Activated CD4-positive, alpha-beta T cell treated with anti-CD3 and anti-CD28 coated beads, Interleukin-2, amount 50 U/mL, for 16 hours (primary cell): ENCODE results near the gene RNF144A.

Experiments
- DNase-seq: peaks from one replicate; pipeline ENCODE4 v3.0.0-alpha.2; 2020

Gene RNF144A

GRCh38 chr2:6909431-6910385 is 7.5 kb upstream of the RNF144A start:
- DNase-seq, result peak; percentile 89

GRCh38 chr2:6911721-6912120 is 5.5 kb upstream of the RNF144A start:
- no peak for DNase-seq

- peak; percentile 63 for DNase-seq
Observed at GRCh38 chr2:6913415-6914157, 3.6 kb upstream of the RNF144A start.

GRCh38 chr2:6914828-6915227 is 2.4 kb upstream of the RNF144A start:
- DNase-seq, result peak; percentile 44

- no peak for DNase-seq
Observed at GRCh38 chr2:6915399-6915798, 1.8 kb upstream of the RNF144A start.

- DNase-seq, result no peak
Observed at GRCh38 chr2:6916224-6916623, 988 bp upstream of the RNF144A start.

GRCh38 chr2:6916736-6917070 is 509 bp upstream of the RNF144A start:
- DNase-seq, result no peak

- DNase-seq, result no peak
Observed at GRCh38 chr2:6917761-6918421, 679 bp downstream of the RNF144A start.

GRCh38 chr2:6919901-6920742 is 2.9 kb downstream of the RNF144A start:
- DNase-seq, result no peak

GRCh38 chr2:6920743-6921064 is 3.5 kb downstream of the RNF144A start:
- no peak for DNase-seq

- DNase-seq, result no peak
Observed at GRCh38 chr2:6921321-6921922, 4.2 kb downstream of the RNF144A start.

GRCh38 chr2:6922201-6922656 is 5.0 kb downstream of the RNF144A start:
- DNase-seq, result no peak

GRCh38 chr2:6923319-6923718 is 6.1 kb downstream of the RNF144A start:
- no peak for DNase-seq

- DNase-seq, result no peak
Observed at GRCh38 chr2:6924101-6924923, 7.1 kb downstream of the RNF144A start.

- DNase-seq, result no peak
Observed at GRCh38 chr2:6924924-6925409, 7.8 kb downstream of the RNF144A start.

- DNase-seq, result no peak
Observed at GRCh38 chr2:6926071-6926732, 9.0 kb downstream of the RNF144A start.

GRCh38 chr2:6927186-6927585 is 10.0 kb downstream of the RNF144A start:
- DNase-seq, result no peak

- DNase-seq, result no peak
Observed at GRCh38 chr2:6927753-6928152, 10.5 kb downstream of the RNF144A start.

GRCh38 chr2:6928452-6928851 is 11.2 kb downstream of the RNF144A start:
- DNase-seq, result no peak

- no peak for DNase-seq
Observed at GRCh38 chr2:6929196-6929819, 12.1 kb downstream of the RNF144A start.
